GM12892 (cell line): Measurements from ENCODE around the gene CBY2.

Source experiments
- POLR2A ChIP-seq: IDR thresholded peaks from 2 replicates; pipeline ENCODE4 v1.6.1; 2011; ENCODE audit warnings: low read depth, low read length, control low read depth
- POLR2AphosphoS5 ChIP-seq: IDR thresholded peaks from 2 replicates; pipeline ENCODE4 v1.6.1; 2011; ENCODE audit warnings: low read depth, low read length, control low read depth

GRCh38 chr13:45691667-45692066 lies 10.5 kb upstream of the CBY2 start:
- no peak for TF ChIP-seq POLR2A
- no peak for TF ChIP-seq POLR2AphosphoS5
